ENCODE measurements around the gene AVEN.

GRCh38 chr15:33987444-33987843 lies 51.6 kb downstream of the AVEN start:
- TF ChIP-seq, protein P1, sequence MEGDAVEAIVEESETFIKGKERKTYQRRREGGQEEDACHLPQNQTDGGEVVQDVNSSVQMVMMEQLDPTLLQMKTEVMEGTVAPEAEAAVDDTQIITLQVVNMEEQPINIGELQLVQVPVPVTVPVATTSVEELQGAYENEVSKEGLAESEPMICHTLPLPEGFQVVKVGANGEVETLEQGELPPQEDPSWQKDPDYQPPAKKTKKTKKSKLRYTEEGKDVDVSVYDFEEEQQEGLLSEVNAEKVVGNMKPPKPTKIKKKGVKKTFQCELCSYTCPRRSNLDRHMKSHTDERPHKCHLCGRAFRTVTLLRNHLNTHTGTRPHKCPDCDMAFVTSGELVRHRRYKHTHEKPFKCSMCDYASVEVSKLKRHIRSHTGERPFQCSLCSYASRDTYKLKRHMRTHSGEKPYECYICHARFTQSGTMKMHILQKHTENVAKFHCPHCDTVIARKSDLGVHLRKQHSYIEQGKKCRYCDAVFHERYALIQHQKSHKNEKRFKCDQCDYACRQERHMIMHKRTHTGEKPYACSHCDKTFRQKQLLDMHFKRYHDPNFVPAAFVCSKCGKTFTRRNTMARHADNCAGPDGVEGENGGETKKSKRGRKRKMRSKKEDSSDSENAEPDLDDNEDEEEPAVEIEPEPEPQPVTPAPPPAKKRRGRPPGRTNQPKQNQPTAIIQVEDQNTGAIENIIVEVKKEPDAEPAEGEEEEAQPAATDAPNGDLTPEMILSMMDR (IDR thresholded peaks at IDR 0.05; ENCODE audit: low read length), result no peak
- TF ChIP-seq EZH2 (IDR thresholded peaks at IDR 0.05; ENCODE audit: borderline replicate concordance, low read length), result no peak

Measured in OCI-LY1 (cell line).